Measurements from ENCODE around the gene ZNF831.

ZNF831 gene

DNA sequence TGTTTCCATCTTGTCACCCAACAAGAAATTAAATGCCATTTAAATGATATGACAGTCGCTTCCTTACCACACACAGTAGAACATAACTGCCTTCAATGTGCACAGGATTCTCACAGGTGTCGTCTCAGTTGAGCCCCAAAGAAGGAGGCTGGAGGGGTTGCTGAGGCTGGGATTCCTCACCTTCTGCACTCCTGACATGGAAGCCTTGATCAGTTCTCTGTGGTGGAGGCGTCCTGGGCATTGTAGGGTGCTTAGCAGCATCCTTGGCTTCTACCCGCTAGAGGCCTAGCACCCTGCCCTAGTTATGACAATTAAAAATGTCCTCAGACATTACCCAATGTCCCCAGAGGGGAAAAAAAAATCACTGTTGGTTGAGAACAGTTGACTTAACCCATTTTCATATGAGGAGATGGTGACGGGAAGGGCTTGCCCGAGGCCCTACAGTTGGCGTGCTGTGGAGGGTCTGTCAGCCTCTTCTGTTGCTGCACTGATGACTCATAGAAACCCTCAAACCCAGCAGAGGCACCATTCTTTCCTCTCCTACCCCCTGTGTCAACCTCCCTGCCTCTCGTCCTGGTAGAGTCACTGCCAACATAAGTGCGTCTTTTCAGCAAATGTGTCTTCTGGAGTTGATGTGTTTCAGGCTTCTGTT is 19.3 kb upstream of the ZNF831 start:
- Histone ChIP-seq H3K27ac (no peak overlapping the region), H3K9ac (no peak overlapping the region), H3K4me2 (peak overlapping the region in 8 of 11 experiments; percentile 8 to 48 (median 31); a peak in 14 of 22 replicates), H3K36me3 (no peaks in the 10 kb centered on the region), H3K9me3 (replicated peaks in 1 of 11) (peaks cover 0 to 18% (median 6%) of the 10 kb centered on the region in 11 experiments; a peak in 8 of 22 replicates), H3K27me3 (no peaks in the 10 kb centered on the region), H4K20me1 (no peaks in the 10 kb centered on the region; a peak in 1 of 22 replicates), H3K4me3 (no peak overlapping the region), H3K4me1 (peaks cover 0 to 56% (median 42%) of the 10 kb centered on the region in 10 experiments; a peak in 16 of 20 replicates)
- TF ChIP-seq Cebpa-rat (IDR thresholded peaks at IDR 0.05) = no peak

DNA sequence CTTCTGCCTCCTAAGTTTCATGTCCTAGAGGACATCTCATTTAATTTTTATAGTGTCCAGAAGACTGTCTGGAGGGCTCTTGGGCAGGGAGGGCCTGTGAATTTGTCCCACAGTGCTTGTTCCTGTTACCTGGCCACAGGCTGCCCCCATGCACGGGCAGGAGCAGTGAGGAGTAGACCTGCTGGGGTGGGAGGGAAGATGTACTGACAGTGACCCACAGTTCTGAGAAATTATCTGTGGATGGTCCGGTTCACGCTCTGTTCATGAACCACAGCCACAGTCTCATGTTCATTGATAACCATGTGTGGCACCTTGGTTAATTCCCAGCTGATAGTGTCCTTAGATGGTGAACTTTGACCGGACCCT is 18.8 kb upstream of the ZNF831 start:
- TF ChIP-seq Cebpa-rat (IDR thresholded peaks at IDR 0.05) = no peak
- no peaks in the 10 kb centered on the region for H3K27me3 ChIP-seq
- no peaks in the 10 kb centered on the region for H3K36me3 ChIP-seq
- peaks cover 4 to 60% (median 46%) of the 10 kb centered on the region in 10 experiments for H3K4me1 ChIP-seq
- H3K9me3 ChIP-seq (replicated peaks in 1 of 11) = peaks cover 0 to 18% (median 6%) of the 10 kb centered on the region in 11 experiments; a peak in 8 of 22 replicates
- no peaks in the 10 kb centered on the region for H4K20me1 ChIP-seq
- no peak overlapping the region for H3K9ac ChIP-seq
- H3K27ac ChIP-seq = no peak overlapping the region
- H3K4me3 ChIP-seq = no peak overlapping the region
- H3K4me2 ChIP-seq = peak overlapping the region in 8 of 11 experiments; percentile 8 to 48 (median 31); a peak in 13 of 22 replicates

DNA sequence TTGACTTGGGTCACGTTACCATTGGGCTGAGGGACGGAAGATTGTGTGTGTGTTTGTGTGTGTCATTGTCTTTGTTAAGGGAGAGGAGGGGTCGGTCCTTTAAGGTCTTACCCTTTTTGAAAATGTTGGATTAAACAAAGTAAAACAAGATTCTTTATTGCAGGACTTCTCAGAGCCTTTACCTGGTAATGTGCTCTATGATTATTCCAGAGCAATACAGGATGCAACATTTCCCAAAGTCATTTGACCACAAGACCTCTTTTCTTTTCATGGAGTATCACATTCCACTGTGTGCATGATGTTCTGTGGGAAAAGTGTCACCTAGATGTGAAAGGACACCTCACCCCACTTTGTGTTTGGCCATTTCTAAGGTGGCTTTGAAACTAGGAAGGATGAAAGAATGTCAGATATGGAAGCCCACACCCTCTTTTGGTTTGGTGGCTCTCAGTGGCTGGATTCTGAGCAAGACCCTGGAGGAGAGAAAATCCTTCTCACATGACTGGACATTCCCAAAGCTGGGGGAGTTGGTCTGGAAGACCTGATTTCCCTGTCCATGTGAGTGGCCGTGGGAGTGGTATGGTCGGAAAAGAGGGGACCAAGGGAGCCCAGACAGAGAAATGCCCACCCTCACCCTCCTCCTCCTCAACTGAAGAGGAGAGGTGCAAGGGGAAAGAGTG is 18.2 kb upstream of the ZNF831 start:
- Histone ChIP-seq H3K36me3 (no peaks in the 10 kb centered on the region), H3K4me3 (no peak overlapping the region), H3K9ac (no peak overlapping the region), H3K9me3 (replicated peaks in 1 of 11) (peaks cover 0 to 18% (median 6%) of the 10 kb centered on the region in 11 experiments; a peak in 8 of 22 replicates), H4K20me1 (no peaks in the 10 kb centered on the region), H3K4me2 (peak overlapping the region in 8 of 11 experiments; percentile 12 to 55 (median 42); a peak in 9 of 22 replicates), H3K27me3 (no peaks in the 10 kb centered on the region), H3K27ac (no peak overlapping the region), H3K4me1 (peaks cover 9 to 60% (median 47%) of the 10 kb centered on the region in 10 experiments)
- no peak for TF ChIP-seq Cebpa-rat (IDR thresholded peaks at IDR 0.05)

DNA sequence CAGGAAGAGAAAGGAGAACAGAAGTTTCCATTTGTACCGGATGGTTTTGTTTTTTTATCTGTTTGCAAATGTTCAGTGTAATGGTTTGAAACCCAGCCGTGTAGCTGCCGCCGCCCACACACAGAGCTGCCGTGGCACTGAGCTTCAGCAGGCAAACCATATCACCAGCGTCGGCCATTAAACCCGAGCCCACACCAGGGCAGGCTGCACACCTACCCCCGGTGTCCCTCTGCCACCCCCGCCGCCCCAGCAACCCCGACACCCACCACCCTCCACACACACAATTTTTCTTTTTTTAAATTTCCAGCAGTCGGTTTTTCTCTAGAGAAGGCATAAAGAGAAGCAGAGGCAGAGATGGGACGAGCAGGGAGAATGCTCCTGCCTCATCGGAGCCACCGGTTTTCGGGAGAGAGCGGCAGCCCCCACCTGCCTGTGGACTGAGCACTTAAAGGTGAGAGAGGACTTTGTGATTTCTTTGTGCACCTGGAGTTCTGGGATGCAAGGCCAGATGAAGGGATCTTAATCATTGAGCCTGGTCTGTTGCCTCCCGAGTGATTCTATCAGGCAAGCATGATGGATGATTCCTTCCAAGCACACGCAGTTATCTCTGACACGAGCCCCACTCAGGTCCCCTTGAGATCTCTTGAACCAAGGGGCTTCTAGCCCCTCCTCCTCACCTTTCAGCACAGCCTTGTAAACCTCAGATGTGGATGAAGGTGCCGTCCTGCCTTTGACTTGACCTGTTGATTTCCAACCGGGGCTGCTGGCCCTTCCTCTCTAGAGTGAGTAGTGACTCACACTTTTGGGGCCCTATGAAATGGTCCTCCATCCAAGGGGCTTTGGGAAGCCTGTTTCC is 17.5 kb upstream of the ZNF831 start:
- H3K4me3 ChIP-seq = no peak overlapping the region
- H3K9me3 ChIP-seq (replicated peaks in 1 of 11) = peaks cover 0 to 18% (median 6%) of the 10 kb centered on the region in 11 experiments; a peak in 8 of 22 replicates
- no peak overlapping the region for H3K27ac ChIP-seq
- H3K9ac ChIP-seq = no peak overlapping the region
- peaks cover 9 to 63% (median 51%) of the 10 kb centered on the region in 10 experiments for H3K4me1 ChIP-seq
- no peaks in the 10 kb centered on the region for H3K36me3 ChIP-seq
- peak overlapping the region in 8 of 11 experiments; percentile 12 to 55 (median 42); a peak in 16 of 22 replicates for H3K4me2 ChIP-seq
- TF ChIP-seq Cebpa-rat (IDR thresholded peaks at IDR 0.05) = no peak
- H4K20me1 ChIP-seq = no peaks in the 10 kb centered on the region
- no peaks in the 10 kb centered on the region for H3K27me3 ChIP-seq

DNA sequence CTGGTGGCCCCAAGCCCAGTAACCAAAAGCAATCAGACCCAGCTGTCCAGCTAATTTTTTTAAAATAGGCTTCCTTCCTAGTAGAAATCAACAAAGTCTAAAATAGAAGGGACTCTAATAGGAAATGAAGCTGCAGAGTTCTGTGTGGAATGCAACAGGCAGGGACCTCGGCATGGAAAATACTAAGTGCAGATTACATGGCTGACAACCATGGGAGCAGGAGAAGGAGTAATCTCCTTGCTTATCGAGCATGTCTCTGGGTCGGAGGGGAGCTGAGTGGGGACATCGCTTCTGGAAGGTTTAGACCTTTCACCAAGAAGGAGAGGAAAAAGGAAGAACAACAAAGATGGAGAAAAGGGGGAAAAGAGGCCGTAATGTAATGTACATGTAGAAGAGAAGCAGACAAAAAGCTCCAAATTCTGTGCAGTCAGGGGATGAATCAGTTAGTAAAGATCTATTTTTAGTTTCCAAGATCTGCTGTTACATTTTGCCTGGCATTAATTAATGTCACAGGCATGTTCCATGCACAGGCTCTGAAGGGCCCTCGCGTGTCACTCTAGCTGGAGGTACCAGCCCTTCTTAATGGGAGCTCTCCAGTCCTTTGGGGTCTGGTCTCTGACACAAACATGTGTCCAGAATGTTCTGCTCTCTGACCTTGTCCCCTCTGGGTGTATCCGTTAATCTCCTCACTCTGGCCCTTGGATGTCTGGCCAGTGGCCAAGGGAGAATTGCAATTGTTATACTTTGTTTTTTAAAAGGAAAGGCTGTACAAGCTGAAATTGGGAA is 16.6 kb upstream of the ZNF831 start:
- Histone ChIP-seq H4K20me1 (no peaks in the 10 kb centered on the region), H3K27ac (no peak overlapping the region), H3K27me3 (no peaks in the 10 kb centered on the region), H3K4me3 (no peak overlapping the region), H3K4me1 (peaks cover 9 to 71% (median 59%) of the 10 kb centered on the region in 10 experiments), H3K9me3 (replicated peaks in 1 of 11) (peaks cover 0 to 15% (median 2%) of the 10 kb centered on the region in 11 experiments; a peak in 8 of 22 replicates), H3K36me3 (no peaks in the 10 kb centered on the region), H3K4me2 (peak overlapping the region in 8 of 11 experiments; percentile 8 to 54 (median 42); a peak in 15 of 22 replicates), H3K9ac (no peak overlapping the region)
- no peak for TF ChIP-seq Cebpa-rat (IDR thresholded peaks at IDR 0.05)

DNA sequence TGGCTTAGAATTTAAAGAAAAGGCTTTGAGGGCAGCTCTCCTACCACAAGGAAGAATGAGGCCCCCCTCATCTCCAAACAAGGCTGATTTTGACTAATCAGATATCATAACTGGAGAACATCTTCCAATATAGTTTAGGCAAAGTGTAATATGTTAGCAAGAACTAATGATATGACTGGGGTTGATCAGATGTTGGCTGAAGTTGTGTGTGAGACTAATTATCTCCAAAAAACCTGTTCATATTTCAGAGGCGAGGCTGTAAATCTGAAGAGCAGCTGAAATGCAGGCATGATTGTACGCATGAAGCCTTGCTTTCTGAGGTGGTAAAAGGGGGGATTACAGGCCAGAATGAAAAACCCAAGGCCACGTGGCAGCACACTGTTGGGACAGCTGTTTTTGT is 16.0 kb upstream of the ZNF831 start:
- no peaks in the 10 kb centered on the region for H4K20me1 ChIP-seq
- H3K4me3 ChIP-seq = no peak overlapping the region
- peaks cover 0 to 11% (median 0%) of the 10 kb centered on the region in 11 experiments; a peak in 4 of 22 replicates for H3K9me3 ChIP-seq (replicated peaks in 1 of 11)
- H3K9ac ChIP-seq = no peak overlapping the region
- H3K27ac ChIP-seq = no peak overlapping the region
- TF ChIP-seq Cebpa-rat (IDR thresholded peaks at IDR 0.05) = no peak
- peak overlapping the region in 3 of 11 experiments; percentile 30 to 47 (median 41); a peak in 3 of 22 replicates for H3K4me2 ChIP-seq
- H3K36me3 ChIP-seq = no peaks in the 10 kb centered on the region
- H3K4me1 ChIP-seq = peaks cover 9 to 77% (median 66%) of the 10 kb centered on the region in 10 experiments
- H3K27me3 ChIP-seq = no peaks in the 10 kb centered on the region

DNA sequence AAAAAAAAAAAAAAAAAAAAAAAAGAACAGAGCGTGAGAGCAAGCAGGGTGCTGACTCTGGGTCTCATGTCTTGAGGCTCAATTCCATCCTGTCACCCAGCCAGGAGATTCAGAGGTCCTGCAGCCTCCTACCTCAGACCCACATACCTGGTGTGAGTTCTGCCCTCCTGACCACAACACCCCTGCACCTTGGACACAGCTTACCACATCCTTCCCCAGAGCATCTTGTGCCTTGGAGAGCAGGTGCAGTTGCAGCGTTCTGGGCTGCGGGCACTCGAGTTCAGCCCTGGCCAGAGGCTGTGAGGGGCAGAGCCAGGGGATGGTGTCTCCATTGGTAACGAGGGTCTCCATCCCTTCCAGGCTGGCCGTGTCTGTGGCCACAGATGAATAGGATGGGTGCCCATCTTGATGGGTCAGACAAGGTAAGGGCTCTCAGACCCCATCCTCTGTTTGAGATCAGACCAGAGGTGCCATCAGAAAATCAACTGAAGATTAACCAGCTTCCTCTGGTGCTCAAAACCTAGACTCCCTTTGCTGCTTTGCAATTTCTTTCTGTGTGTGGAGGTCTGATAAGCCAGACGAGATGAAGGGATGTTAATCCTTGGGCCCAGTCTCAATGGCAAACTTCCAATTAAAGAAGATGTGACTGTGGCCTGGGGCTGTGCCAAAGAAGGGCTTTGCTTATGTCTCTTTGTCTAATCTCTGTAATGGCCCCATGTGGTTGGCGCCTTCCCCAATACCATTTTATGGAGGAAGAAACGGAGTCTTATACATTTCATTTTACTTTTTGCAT is 14.7 kb upstream of the ZNF831 start:
- Histone ChIP-seq H3K9me3 (replicated peaks in 1 of 11) (peaks cover 0 to 11% (median 0%) of the 10 kb centered on the region in 11 experiments; a peak in 4 of 22 replicates), H3K9ac (no peak overlapping the region), H3K27me3 (no peaks in the 10 kb centered on the region), H3K27ac (peak overlapping the region in 8 of 11 experiments; percentile 61 to 82 (median 70); a peak in 11 of 22 replicates), H3K36me3 (no peaks in the 10 kb centered on the region), H3K4me3 (no peak overlapping the region), H4K20me1 (no peaks in the 10 kb centered on the region), H3K4me2 (peak overlapping the region in 8 of 11 experiments; percentile 75 to 89 (median 83); a peak in 17 of 22 replicates), H3K4me1 (peaks cover 9 to 90% (median 77%) of the 10 kb centered on the region in 10 experiments)
- no peak for TF ChIP-seq Cebpa-rat (IDR thresholded peaks at IDR 0.05)
